H9 (cell line): Measurements from ENCODE around the gene NBPF15. TPM values are rescaled to one million over a fixed set of nuclear protein-coding genes. Genes with fewer than 3 reads are reported as not detected.
"Not testable (repeated sequence)": the region's sequence is repeated elsewhere in the genome, so short reads cannot be mapped to it uniquely, and the experiment has no call there.

Experiments
- DNase-seq: peaks from one replicate; pipeline ENCODE4 v3.0.0-alpha.2; 2017
- H2AFZ ChIP-seq: one replicate; pipeline ENCODE4 v1.6.1; 2013; ENCODE audit warnings: mild to moderate bottlenecking, low read length, control low read depth, moderate library complexity
- H2AK5ac ChIP-seq: 2 replicates; pipeline ENCODE4 v1.6.1; 2013; ENCODE audit warnings: low read length, control low read depth, mixed read lengths; ENCODE audit not compliant: insufficient read length
- H2BK120ac ChIP-seq: one replicate; pipeline ENCODE4 v1.6.1; 2013; ENCODE audit warnings: low read depth, mild to moderate bottlenecking, low read length, control low read depth, inconsistent platforms; ENCODE audit not compliant: poor library complexity, severe bottlenecking
- H2BK12ac ChIP-seq: 2 replicates; pipeline ENCODE4 v1.6.1; 2013; ENCODE audit warnings: low read length, control low read depth, mixed read lengths, low read depth; ENCODE audit not compliant: insufficient read length
- H2BK15ac ChIP-seq: 2 replicates; pipeline ENCODE4 v1.6.1; 2013; ENCODE audit warnings: low read depth, low read length, control low read depth
- H2BK20ac ChIP-seq: one replicate; pipeline ENCODE4 v1.6.1; 2013; ENCODE audit warnings: low read depth, mild to moderate bottlenecking, low read length, control low read depth, inconsistent platforms; ENCODE audit not compliant: poor library complexity, severe bottlenecking
- H2BK5ac ChIP-seq: 2 replicates; pipeline ENCODE4 v1.6.1; 2013; ENCODE audit warnings: low read length, control low read depth, mixed read lengths; ENCODE audit not compliant: insufficient read length
- H3K14ac ChIP-seq: 2 replicates; pipeline ENCODE4 v1.6.1; 2013; ENCODE audit warnings: low read length, control low read depth; ENCODE audit not compliant: insufficient read depth
- H3K18ac ChIP-seq: 2 replicates; pipeline ENCODE4 v1.6.1; 2013; ENCODE audit warnings: low read depth, mild to moderate bottlenecking, mixed read lengths, low read length, control low read depth; ENCODE audit not compliant: insufficient read length
- H3K23ac ChIP-seq: 2 replicates; pipeline ENCODE4 v1.6.1; 2013; ENCODE audit warnings: low read length, control low read depth, mixed read lengths, low read depth; ENCODE audit not compliant: insufficient read length
- H3K23me2 ChIP-seq: 2 replicates; pipeline ENCODE4 v1.6.1; 2013; ENCODE audit warnings: low read depth, mild to moderate bottlenecking, mixed read lengths, low read length, control low read depth; ENCODE audit not compliant: insufficient read length, poor library complexity, severe bottlenecking
- H3K27ac ChIP-seq: 2 replicates; pipeline ENCODE4 v1.5.1; 2013; ENCODE audit warnings: low read length, control low read depth, mixed read lengths, low read depth; ENCODE audit not compliant: insufficient read length
- H3K27me3 ChIP-seq: 2 replicates; pipeline ENCODE4 v1.6.1; 2013; ENCODE audit warnings: low read length, control low read depth, inconsistent platforms; ENCODE audit not compliant: insufficient read depth
- H3K4ac ChIP-seq: 2 replicates; pipeline ENCODE4 v1.6.1; 2013; ENCODE audit warnings: low read depth, mild to moderate bottlenecking, control low read depth, inconsistent platforms, low read length, moderate library complexity
- H3K4me1 ChIP-seq: 2 replicates; pipeline ENCODE4 v1.6.1; 2013; ENCODE audit warnings: low read length, control low read depth, inconsistent platforms; ENCODE audit not compliant: insufficient read depth
- H3K4me2 ChIP-seq: 2 replicates; pipeline ENCODE4 v1.6.1; 2013; ENCODE audit warnings: low read length, control low read depth, mixed read lengths; ENCODE audit not compliant: insufficient read length, insufficient read depth
- H3K56ac ChIP-seq: 2 replicates; pipeline ENCODE4 v1.6.1; 2013; ENCODE audit warnings: low read depth, mild to moderate bottlenecking, mixed read lengths, low read length, control low read depth; ENCODE audit not compliant: insufficient read length
- H3K79me1 ChIP-seq: 2 replicates; pipeline ENCODE4 v1.6.1; 2013; ENCODE audit warnings: low read depth, mild to moderate bottlenecking, moderate library complexity, low read length, control low read depth, inconsistent platforms; ENCODE audit not compliant: insufficient read depth, poor library complexity, severe bottlenecking
- H3K79me2 ChIP-seq: 2 replicates; pipeline ENCODE4 v1.6.1; 2013; ENCODE audit warnings: low read length, control low read depth, inconsistent platforms; ENCODE audit not compliant: insufficient read depth
- H3K9ac ChIP-seq: 2 replicates; pipeline ENCODE4 v1.6.1; 2013; ENCODE audit warnings: low read length, control low read depth, mixed read lengths; ENCODE audit not compliant: insufficient read length; ENCODE audit errors: extremely low read depth
- H3K9me3 ChIP-seq: one replicate; pipeline ENCODE4 v1.6.1; 2013; ENCODE audit warnings: low read depth, low read length, inconsistent platforms; ENCODE audit not compliant: control insufficient read depth
- H3T11ph ChIP-seq: one replicate; pipeline ENCODE4 v1.6.1; 2013; ENCODE audit warnings: mild to moderate bottlenecking, low read length, control low read depth, inconsistent platforms
- H4K20me1 ChIP-seq: one replicate; pipeline ENCODE4 v1.6.1; 2013; ENCODE audit not compliant: control insufficient read depth, insufficient read length, insufficient read depth
- H4K5ac ChIP-seq: 2 replicates; pipeline ENCODE4 v1.6.1; 2013; ENCODE audit warnings: low read depth, mild to moderate bottlenecking, mixed read lengths, low read length, control low read depth; ENCODE audit not compliant: insufficient read length
- H4K8ac ChIP-seq: replicated peaks from 2 replicates; pipeline ENCODE4 v1.6.1; 2013; ENCODE audit warnings: low read length, control low read depth, mixed read lengths, low read depth; ENCODE audit not compliant: insufficient read length
- H4K91ac ChIP-seq: 2 replicates; pipeline ENCODE4 v1.6.1; 2013; ENCODE audit warnings: low read depth, mild to moderate bottlenecking, moderate library complexity, mixed read lengths, low read length, control low read depth; ENCODE audit not compliant: insufficient read length
- H3K27ac Mint-ChIP-seq, 3 experiments: 2 replicates in 2 of 3; 3 replicates in 1 of 3; pipeline ENCODE4 v1.8.0; 2020 to 2021; ENCODE audit warnings: mixed read lengths in 3 of 3, mild to moderate bottlenecking in 1 of 3, moderate library complexity in 1 of 3
- H3K27me3 Mint-ChIP-seq: 2 replicates; pipeline ENCODE4 v1.8.0; 2021; ENCODE audit warnings: low read depth, mild to moderate bottlenecking, moderate library complexity, mixed read lengths
- H3K36me3 Mint-ChIP-seq, 3 experiments: 2 replicates in 2 of 3; 3 replicates in 1 of 3; pipeline ENCODE4 v1.8.0; 2020 to 2021; ENCODE audit warnings: low read depth in 3 of 3, mixed read lengths in 3 of 3; ENCODE audit not compliant: insufficient read depth in 1 of 3
- H3K4me1 Mint-ChIP-seq, 2 experiments: 2 replicates each; pipeline ENCODE4 v1.8.0; 2020; ENCODE audit warnings: mixed read lengths in 2 of 2
- H3K4me3 Mint-ChIP-seq, 2 experiments: 2 replicates in 1 of 2; 3 replicates in 1 of 2; pipeline ENCODE4 v1.8.0; 2020 to 2021; ENCODE audit warnings: mild to moderate bottlenecking in 2 of 2, mixed read lengths in 2 of 2, moderate library complexity in 1 of 2
- H3K9me3 Mint-ChIP-seq, 2 experiments: 2 replicates in 1 of 2; 3 replicates in 1 of 2; pipeline ENCODE4 v1.8.0; 2020; ENCODE audit warnings: mild to moderate bottlenecking in 2 of 2, mixed read lengths in 2 of 2, moderate library complexity in 1 of 2
- CTCF ChIP-seq: fragments of 200-600 bp; sonication (generic); conservative IDR thresholded peaks from 3 replicates; pipeline ENCODE4 v1.8.0; 2021; ENCODE audit warnings: antibody characterized with exemption, mild to moderate bottlenecking
- WGBS: extraction: QIAGEN DNeasy Blood & Tissue Kit; methylation state at CpG from one replicate; pipeline ENCODE4 v1.1.7; 2013; ENCODE audit warnings: missing lambda C conversion rate, low lambda C conversion rate, mixed read lengths; ENCODE audit not compliant: insufficient read length; ENCODE audit errors: extremely low coverage; 5-methylcytosine and 5-hydroxymethylcytosine counted together
- total RNA-seq: library from RNA; stranded (reverse); gene quantifications from 2 replicates; pipeline ENCODE4 v1.2.1, GENCODE V29; 2021

Gene NBPF15
- total RNA-seq, 1 experiment from 2014 or later = 9.3 TPM

- not testable (repeated sequence) for H3K79me1 ChIP-seq, H2AK5ac ChIP-seq, H4K20me1 ChIP-seq, H3T11ph ChIP-seq, H3K27me3 ChIP-seq, H2BK15ac ChIP-seq, H3K9me3 ChIP-seq, H3K4ac ChIP-seq, H3K4me1 ChIP-seq, H3K23me2 ChIP-seq, H3K18ac ChIP-seq, H3K56ac ChIP-seq, H3K4me2 ChIP-seq, H3K23ac ChIP-seq, H3K9ac ChIP-seq, H3K27ac ChIP-seq, H3K14ac ChIP-seq, H4K5ac ChIP-seq, H4K8ac ChIP-seq, H2BK5ac ChIP-seq, H3K9me3 Mint-ChIP-seq, H3K79me2 ChIP-seq, H2BK120ac ChIP-seq, H2AFZ ChIP-seq, H3K36me3 Mint-ChIP-seq, H3K4me1 Mint-ChIP-seq, H3K27me3 Mint-ChIP-seq, H2BK12ac ChIP-seq, H4K91ac ChIP-seq, H2BK20ac ChIP-seq
- Mint-ChIP-seq H3K27ac (peak overlapping the region in 2 of 3 experiments; percentile 53 to 63; a peak in 1 of 7 replicates), H3K4me3 (peak overlapping the region; percentile 78 to 87)
- WGBS = no CpG with 5 or more reads among the region's 46 CpGs
- peak; percentile 80 for DNase-seq
- peak; percentile 28; the same call in 2 of the 3 replicates for TF ChIP-seq CTCF
These were observed 42.4 kb downstream of the NBPF15 start for GRCh38 chr1:144418891-144419694.

- H2AFZ ChIP-seq, H4K5ac ChIP-seq, H3K79me1 ChIP-seq, H2BK15ac ChIP-seq, H3K36me3 Mint-ChIP-seq, H4K91ac ChIP-seq, H3K27ac ChIP-seq, H3T11ph ChIP-seq, H2BK20ac ChIP-seq, H3K14ac ChIP-seq, H2AK5ac ChIP-seq, H2BK5ac ChIP-seq, H3K56ac ChIP-seq, H3K4me1 ChIP-seq, H3K79me2 ChIP-seq, H3K23me2 ChIP-seq, H4K20me1 ChIP-seq, H4K8ac ChIP-seq, H2BK120ac ChIP-seq, H3K9me3 Mint-ChIP-seq, H3K4ac ChIP-seq, H3K27me3 Mint-ChIP-seq, DNase-seq, H3K18ac ChIP-seq, H3K9me3 ChIP-seq, H3K23ac ChIP-seq, H3K4me2 ChIP-seq, H3K4me1 Mint-ChIP-seq, H2BK12ac ChIP-seq, H3K27me3 ChIP-seq: not testable (repeated sequence)
- peak overlapping the region in 2 of 3 experiments; percentile 99 to 100; a peak in 4 of 7 replicates for H3K27ac Mint-ChIP-seq
- peak overlapping the region; percentile 26 for H3K9ac ChIP-seq
- peak overlapping the region; percentile 82 to 95 for H3K4me3 Mint-ChIP-seq
- no CpG with 5 or more reads among the region's 26 CpGs for WGBS
These were observed 47.9 kb downstream of the NBPF15 start for GRCh38 chr1:144413404-144414118.
